RWPE1 (cell line): Measurements from ENCODE around the gene RALGAPA1.

Experiments used
- CTCF ChIA-PET: fragments of 350-600 bp; sonication (Branson Sonifier 250); formaldehyde crosslinking; extraction: SDS; loops from one replicate; lab custom pipeline; 2021; lab: Yijun Ruan, JAX
- POLR2A ChIA-PET: fragments of 400-600 bp; formaldehyde crosslinking; extraction: SDS; loops from one replicate; lab custom pipeline; 2020; ENCODE audit warnings: antibody characterized with exemption; ENCODE audit not compliant: low non-redundant PET; lab: Yijun Ruan, JAX
- DNase-seq: peaks from one replicate; pipeline ENCODE4 v3.0.0; 2012; ENCODE audit warnings: low spot score
- H3K27ac ChIP-seq: fragments of 450-650 bp; 2 replicates; pipeline ENCODE4 v1.5.1; 2017
- CTCF ChIP-seq: fragments of 450-650 bp; conservative IDR thresholded peaks from 2 replicates; pipeline ENCODE4 v1.5.1; 2017; ENCODE audit warnings: low read depth, mild to moderate bottlenecking

The RALGAPA1 gene

DNA sequence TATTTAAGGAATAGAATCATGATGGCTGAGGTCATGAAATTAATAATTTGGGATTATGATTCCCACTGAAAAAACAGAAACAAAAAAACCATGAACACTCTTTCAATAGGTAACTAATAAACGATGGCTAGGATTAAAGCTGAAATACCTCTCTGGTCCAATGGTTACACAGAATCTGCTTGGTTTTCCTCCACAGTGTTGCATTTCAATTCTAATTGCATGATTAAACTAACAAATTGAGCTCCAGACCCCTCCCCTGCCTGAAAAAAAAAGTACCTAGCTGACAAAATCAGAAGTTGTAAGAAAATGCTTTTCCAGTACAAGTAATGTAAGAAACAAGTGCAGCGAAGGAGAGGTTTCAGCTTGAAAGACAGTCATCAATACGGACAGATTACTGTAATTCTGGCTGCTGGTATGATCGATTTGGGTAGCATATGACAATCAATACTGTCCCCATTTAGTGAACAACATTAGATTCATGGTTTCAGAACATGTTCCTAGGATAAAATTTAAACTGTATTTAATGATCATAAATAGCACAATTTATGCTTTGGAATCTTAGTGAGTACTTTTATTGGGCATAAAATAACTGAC lies 243.1 kb downstream of the RALGAPA1 start:
- CTCF ChIA-PET: no interaction called here
- no peak for DNase-seq
- H3K27ac ChIP-seq: no peak overlapping the region
- no peak for TF ChIP-seq CTCF
- POLR2A ChIA-PET: no interaction called here

- H3K27ac ChIP-seq: no peak overlapping the region
- CTCF ChIA-PET: interaction anchor here (0.7 kb wide), 1 partner anchor 47 kb away, joined by 3 read pairs; no protein-coding TSS in a partner anchor
- no peak for DNase-seq
- POLR2A ChIA-PET: no interaction called here
- TF ChIP-seq CTCF: no peak
These were observed 250.4 kb downstream of the RALGAPA1 start for GRCh38 chr14:35558680-35559079.

GRCh38 chr14:35557221-35557747 lies 251.8 kb downstream of the RALGAPA1 start:
- ChIA-PET CTCF (no interaction called here), POLR2A (no interaction called here)
- no peak for TF ChIP-seq CTCF
- no peak overlapping the region for H3K27ac ChIP-seq
- no peak for DNase-seq

- DNase-seq: no peak
These were observed 252.5 kb downstream of the RALGAPA1 start for GRCh38 chr14:35556548-35556947.

GRCh38 chr14:35553808-35554207 lies 255.3 kb downstream of the RALGAPA1 start:
- no peak for TF ChIP-seq CTCF
- no peak overlapping the region for H3K27ac ChIP-seq
- ChIA-PET POLR2A (no interaction called here), CTCF (no interaction called here)
- DNase-seq: no peak

More at GRCh38 chr14:35556548-35556947, 252.5 kb downstream of the RALGAPA1 start:
- POLR2A ChIA-PET: no interaction called here
- CTCF ChIA-PET: no interaction called here
- TF ChIP-seq CTCF: no peak
- no peak overlapping the region for H3K27ac ChIP-seq

DNA sequence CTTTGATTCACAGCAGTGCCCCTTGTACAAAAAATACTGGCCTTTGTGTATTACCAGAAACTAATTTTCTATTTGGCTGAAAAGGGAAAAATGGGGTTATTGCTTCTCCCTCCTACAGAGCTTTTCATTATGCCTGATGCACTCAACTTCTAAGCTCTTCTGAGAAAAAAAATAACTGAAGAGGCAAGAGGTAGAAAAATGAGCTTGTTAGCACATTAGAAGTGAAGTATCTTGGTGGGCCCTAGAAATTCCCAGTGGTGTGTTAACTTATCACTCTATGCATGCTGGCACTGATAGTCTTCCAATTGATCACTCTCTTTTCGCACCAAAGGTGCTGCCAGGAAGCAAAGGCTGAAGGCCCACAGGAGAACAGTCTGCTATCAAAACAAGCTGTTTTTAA lies 258.0 kb downstream of the RALGAPA1 start:
- no peak for DNase-seq
- H3K27ac ChIP-seq: no peak overlapping the region
- no peak for TF ChIP-seq CTCF
- CTCF ChIA-PET: interaction anchor here (0.5 to 1.1 kb wide), 3 partner anchors 17 to 136 kb away, joined by 3 to 4 read pairs (median 3); no protein-coding TSS in a partner anchor
- POLR2A ChIA-PET: no interaction called here
